GM18508 (cell line): ENCODE results near the gene RELA.
"Not testable (repeated sequence)": the region's sequence is repeated elsewhere in the genome, so short reads cannot be mapped to it uniquely, and the experiment has no call there.

Source experiments
- ATAC-seq: cut with Tn5 transposase; IDR thresholded peaks from one replicate; pipeline ENCODE4 v1.9.1; 2021; ENCODE audit warnings: moderate number of reproducible peaks; ENCODE audit not compliant: insufficient read depth, unreplicated experiment

RELA gene

GRCh38 chr11:65672982-65673381, 10.3 kb upstream of the RELA start:
- ATAC-seq: no peak

- ATAC-seq: no peak
Observed at GRCh38 chr11:65672180-65672860, 9.6 kb upstream of the RELA start.

- ATAC-seq: no peak
Observed at GRCh38 chr11:65663639-65664200, 1.0 kb upstream of the RELA start.

GRCh38 chr11:65662247-65662798, 393 bp downstream of the RELA start:
- no peak for ATAC-seq

GRCh38 chr11:65661599-65662246, 993 bp downstream of the RELA start:
- no peak for ATAC-seq

- ATAC-seq: not testable (repeated sequence)
Observed at GRCh38 chr11:65660908-65661307, 1.8 kb downstream of the RELA start.

- no peak for ATAC-seq
Observed at GRCh38 chr11:65660038-65660437, 2.7 kb downstream of the RELA start.

- no peak for ATAC-seq
Observed at GRCh38 chr11:65658174-65659021, 4.3 kb downstream of the RELA start.

GRCh38 chr11:65657426-65657825, 5.3 kb downstream of the RELA start:
- ATAC-seq: no peak

GRCh38 chr11:65655570-65656332, 7.0 kb downstream of the RELA start:
- no peak for ATAC-seq

GRCh38 chr11:65654375-65655349, 8.1 kb downstream of the RELA start:
- ATAC-seq: no peak

- ATAC-seq: no peak
Observed at GRCh38 chr11:65653229-65654225, 9.2 kb downstream of the RELA start.

- no peak for ATAC-seq
Observed at GRCh38 chr11:65652511-65653228, 10.0 kb downstream of the RELA start.

GRCh38 chr11:65651589-65652510, 10.9 kb downstream of the RELA start:
- ATAC-seq: no peak

- ATAC-seq: no peak
Observed at GRCh38 chr11:65651339-65651588, 11.5 kb downstream of the RELA start.
